Suprapubic skin (tissue), 4 donors: ENCODE results near the gene CAMK1D. TPM values are rescaled to one million over a fixed set of nuclear protein-coding genes. Genes with fewer than 3 reads are reported as not detected.

Experiments
- DNase-seq, 2 donors: peaks; one replicate each; pipeline ENCODE4 v3.0.0-alpha.2; 2019; ENCODE audit warnings: low spot score in 2 of 2
- H3K27ac ChIP-seq: fragments of 200-600 bp; sonication (generic); one replicate; pipeline ENCODE4 v1.5.1; 2019
- H3K27me3 ChIP-seq: fragments of 200-600 bp; sonication (generic); one replicate; pipeline ENCODE4 v1.5.1; 2019
- H3K36me3 ChIP-seq: fragments of 200-600 bp; sonication (generic); one replicate; pipeline ENCODE4 v1.5.1; 2019
- H3K4me1 ChIP-seq: fragments of 200-600 bp; sonication (generic); one replicate; pipeline ENCODE4 v1.5.1; 2019
- H3K4me3 ChIP-seq: fragments of 200-600 bp; sonication (generic); one replicate; pipeline ENCODE4 v1.5.1; 2019; ENCODE audit warnings: mild to moderate bottlenecking
- H3K9me3 ChIP-seq: fragments of 200-600 bp; sonication (generic); one replicate; pipeline ENCODE4 v1.5.1; 2019
- EP300 ChIP-seq: sonication (generic); formaldehyde crosslinking; IDR thresholded peaks from one replicate; pipeline ENCODE4 v1.6.1; 2017; ENCODE audit warnings: antibody characterized with exemption
- POLR2A ChIP-seq, 2 donors: fragments of 450-650 bp; IDR thresholded peaks; one replicate each; pipeline ENCODE4 v1.6.1; 2017; ENCODE audit warnings: antibody characterized with exemption in 2 of 2, mild to moderate bottlenecking in 2 of 2, moderate library complexity in 2 of 2
- POLR2AphosphoS5 ChIP-seq, 3 donors: sonication (generic); formaldehyde crosslinking; IDR thresholded peaks; one replicate each; pipeline ENCODE4 v1.6.1; 2017; ENCODE audit warnings: antibody characterized with exemption in 3 of 3
- WGBS: methylation state at CpG from one replicate; pipeline ENCODE4 v1.1.5; 2018; 5-methylcytosine and 5-hydroxymethylcytosine counted together
- total RNA-seq, 4 donors: library from RNA; depleted of rRNA; stranded (reverse); fragments of >200 nt; gene quantifications; one replicate each; pipeline ENCODE4 v1.1.0, GENCODE V29; 2016
- TF ChIP-seq, protein P1 (sequence below), 2 donors: fragments of 200-600 bp in 1 of 2; fragments of 450-650 bp in 1 of 2; sonication (generic) in 1 of 2; IDR thresholded peaks; one replicate each; pipeline ENCODE4 v1.5.1; 2016 to 2019; ENCODE audit warnings: antibody characterized with exemption in 2 of 2, mild to moderate bottlenecking in 1 of 2, moderate library complexity in 1 of 2

The CAMK1D gene
- total RNA-seq, 4 donors from 2014 or later: 26.4 to 31.3 (median 30.2) TPM

DNA sequence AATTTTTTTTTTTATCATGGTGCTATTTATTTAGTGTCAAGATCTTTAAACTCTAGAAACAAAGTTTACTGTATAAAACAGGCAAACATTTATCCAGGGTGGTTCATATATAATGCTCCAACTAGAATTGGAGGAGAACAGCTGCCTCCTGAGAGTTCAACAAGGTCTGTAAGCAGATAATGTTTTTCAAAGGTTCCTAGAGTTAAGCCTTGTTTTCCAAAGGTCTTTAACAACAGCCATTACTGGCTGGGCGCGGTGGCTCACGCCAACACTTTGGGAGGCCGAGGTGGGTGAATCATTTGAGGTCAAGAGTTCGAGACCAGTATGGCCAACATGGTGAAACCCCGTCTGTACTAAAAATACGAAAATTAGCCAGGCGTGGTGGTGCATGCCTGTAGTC, 335.4 kb downstream of the CAMK1D start:
- H3K4me3 ChIP-seq: no peak overlapping the region
- 91% methylated on average over 8 of the region's 8 CpGs for WGBS
- H3K4me1 ChIP-seq: no peaks in the 10 kb centered on the region
- H3K27me3 ChIP-seq: no peaks in the 10 kb centered on the region
- no peak overlapping the region for H3K27ac ChIP-seq
- no peaks in the 10 kb centered on the region for H3K9me3 ChIP-seq
- H3K36me3 ChIP-seq: no peaks in the 10 kb centered on the region
- TF ChIP-seq, protein P1, sequence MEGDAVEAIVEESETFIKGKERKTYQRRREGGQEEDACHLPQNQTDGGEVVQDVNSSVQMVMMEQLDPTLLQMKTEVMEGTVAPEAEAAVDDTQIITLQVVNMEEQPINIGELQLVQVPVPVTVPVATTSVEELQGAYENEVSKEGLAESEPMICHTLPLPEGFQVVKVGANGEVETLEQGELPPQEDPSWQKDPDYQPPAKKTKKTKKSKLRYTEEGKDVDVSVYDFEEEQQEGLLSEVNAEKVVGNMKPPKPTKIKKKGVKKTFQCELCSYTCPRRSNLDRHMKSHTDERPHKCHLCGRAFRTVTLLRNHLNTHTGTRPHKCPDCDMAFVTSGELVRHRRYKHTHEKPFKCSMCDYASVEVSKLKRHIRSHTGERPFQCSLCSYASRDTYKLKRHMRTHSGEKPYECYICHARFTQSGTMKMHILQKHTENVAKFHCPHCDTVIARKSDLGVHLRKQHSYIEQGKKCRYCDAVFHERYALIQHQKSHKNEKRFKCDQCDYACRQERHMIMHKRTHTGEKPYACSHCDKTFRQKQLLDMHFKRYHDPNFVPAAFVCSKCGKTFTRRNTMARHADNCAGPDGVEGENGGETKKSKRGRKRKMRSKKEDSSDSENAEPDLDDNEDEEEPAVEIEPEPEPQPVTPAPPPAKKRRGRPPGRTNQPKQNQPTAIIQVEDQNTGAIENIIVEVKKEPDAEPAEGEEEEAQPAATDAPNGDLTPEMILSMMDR (IDR thresholded peaks at IDR 0.05): no peak
- no peak for TF ChIP-seq POLR2AphosphoS5 (IDR thresholded peaks at IDR 0.05)
- no peak for TF ChIP-seq EP300
- no peak for TF ChIP-seq POLR2A (IDR thresholded peaks at IDR 0.05)
- no peak for DNase-seq

DNA sequence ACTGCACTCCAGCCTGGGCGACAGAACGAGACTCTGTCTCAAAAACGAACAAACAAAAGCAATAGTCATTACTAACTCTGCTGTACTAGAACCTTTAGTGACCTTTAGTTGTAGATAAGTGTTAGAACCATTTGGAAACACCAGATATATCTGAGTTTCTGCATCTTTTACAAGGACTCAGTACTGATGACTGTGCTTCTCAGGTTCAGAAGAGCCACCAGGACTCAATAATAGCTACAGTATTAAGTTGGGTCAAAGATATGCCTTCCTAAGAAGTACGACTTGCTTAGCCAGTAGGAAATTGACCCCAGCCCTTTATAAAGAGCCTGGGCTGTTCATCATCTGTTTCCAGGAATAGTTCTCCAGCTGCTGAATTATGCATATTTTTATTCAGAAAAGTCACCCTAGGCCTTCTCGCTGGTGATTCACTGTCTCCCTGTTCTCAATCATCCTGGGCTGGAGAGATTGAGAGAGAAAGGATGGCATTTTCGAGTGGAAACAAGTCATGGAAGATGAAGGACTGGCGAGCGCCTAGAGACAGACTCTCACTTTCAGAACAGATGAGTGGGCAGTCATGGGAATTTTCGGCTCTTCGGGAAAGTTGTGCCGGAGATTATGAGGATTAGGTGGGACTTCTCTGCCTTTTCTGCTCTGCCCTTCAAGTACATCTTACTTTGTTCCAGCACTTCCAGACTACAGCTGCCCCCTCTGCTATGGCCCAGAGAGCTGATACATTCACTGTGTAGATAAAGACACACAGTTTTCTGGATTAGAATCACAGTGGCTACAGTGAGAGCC, 336.1 kb downstream of the CAMK1D start:
- no peak for TF ChIP-seq EP300
- no peak for TF ChIP-seq POLR2A (IDR thresholded peaks at IDR 0.05)
- TF ChIP-seq, protein P1 (IDR thresholded peaks at IDR 0.05): no peak
- no peak for TF ChIP-seq POLR2AphosphoS5 (IDR thresholded peaks at IDR 0.05)
- H3K4me3 ChIP-seq: no peak overlapping the region
- H3K36me3 ChIP-seq: no peaks in the 10 kb centered on the region
- no peaks in the 10 kb centered on the region for H3K9me3 ChIP-seq
- WGBS: 72% methylated on average over 11 of the region's 11 CpGs
- no peak for DNase-seq
- no peaks in the 10 kb centered on the region for H3K27me3 ChIP-seq
- no peaks in the 10 kb centered on the region for H3K4me1 ChIP-seq
- no peak overlapping the region for H3K27ac ChIP-seq

DNA sequence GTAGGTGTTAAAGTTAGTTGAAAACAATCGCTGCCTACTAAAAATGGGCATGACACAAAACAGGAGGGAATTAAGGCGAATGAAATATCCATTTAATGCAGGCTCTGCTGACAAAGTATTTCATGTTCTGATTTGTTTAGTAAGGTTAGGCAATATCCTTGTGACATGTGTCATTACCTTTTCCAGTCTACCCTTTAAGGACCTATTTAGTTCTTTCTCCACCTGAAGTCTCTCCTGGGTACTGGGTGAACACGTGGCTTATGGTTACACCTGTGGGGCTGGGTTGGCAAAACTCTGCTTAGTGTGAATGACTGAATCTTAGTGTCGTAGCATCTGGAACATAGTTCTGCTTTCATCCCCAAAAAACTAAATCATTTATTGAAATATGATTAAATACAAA, 338.6 kb downstream of the CAMK1D start:
- WGBS: 66% methylated on average over 4 of the region's 4 CpGs
- no peaks in the 10 kb centered on the region for H3K9me3 ChIP-seq
- no peak overlapping the region for H3K27ac ChIP-seq
- no peak for TF ChIP-seq POLR2A (IDR thresholded peaks at IDR 0.05)
- TF ChIP-seq EP300: no peak
- TF ChIP-seq, protein P1 (IDR thresholded peaks at IDR 0.05): no peak
- TF ChIP-seq POLR2AphosphoS5 (IDR thresholded peaks at IDR 0.05): no peak
- no peak overlapping the region for H3K4me3 ChIP-seq
- no peaks in the 10 kb centered on the region for H3K36me3 ChIP-seq
- no peak for DNase-seq
- H3K4me1 ChIP-seq: no peaks in the 10 kb centered on the region
- H3K27me3 ChIP-seq: no peaks in the 10 kb centered on the region

DNA sequence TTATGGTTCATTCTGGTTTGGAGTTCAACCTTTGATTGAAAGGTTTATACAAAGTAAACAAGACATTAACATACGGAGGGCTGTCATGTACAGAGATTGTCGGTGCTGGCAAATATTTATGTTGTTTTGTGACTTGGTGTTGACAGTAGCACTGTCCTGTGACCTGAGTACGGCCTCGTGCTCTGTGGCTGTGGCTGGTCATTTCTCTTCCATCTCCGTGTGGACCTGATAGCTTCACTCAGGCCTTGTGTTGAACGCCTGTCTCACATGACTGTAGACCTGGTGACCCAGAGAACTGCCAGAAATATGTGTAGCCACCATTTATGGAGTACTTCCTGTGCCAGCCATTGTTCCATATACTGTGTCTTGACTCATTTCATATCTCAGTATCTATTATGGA, 340.5 kb downstream of the CAMK1D start:
- no peak for DNase-seq
- TF ChIP-seq POLR2AphosphoS5 (IDR thresholded peaks at IDR 0.05) (no peak), EP300 (no peak), POLR2A (IDR thresholded peaks at IDR 0.05) (no peak)
- TF ChIP-seq, protein P1 (IDR thresholded peaks at IDR 0.05): no peak
- Histone ChIP-seq H3K9me3 (no peaks in the 10 kb centered on the region), H3K27me3 (no peaks in the 10 kb centered on the region), H3K4me1 (no peaks in the 10 kb centered on the region), H3K27ac (no peak overlapping the region), H3K4me3 (no peak overlapping the region), H3K36me3 (no peaks in the 10 kb centered on the region)
- 93% methylated on average over 6 of the region's 6 CpGs for WGBS

DNA sequence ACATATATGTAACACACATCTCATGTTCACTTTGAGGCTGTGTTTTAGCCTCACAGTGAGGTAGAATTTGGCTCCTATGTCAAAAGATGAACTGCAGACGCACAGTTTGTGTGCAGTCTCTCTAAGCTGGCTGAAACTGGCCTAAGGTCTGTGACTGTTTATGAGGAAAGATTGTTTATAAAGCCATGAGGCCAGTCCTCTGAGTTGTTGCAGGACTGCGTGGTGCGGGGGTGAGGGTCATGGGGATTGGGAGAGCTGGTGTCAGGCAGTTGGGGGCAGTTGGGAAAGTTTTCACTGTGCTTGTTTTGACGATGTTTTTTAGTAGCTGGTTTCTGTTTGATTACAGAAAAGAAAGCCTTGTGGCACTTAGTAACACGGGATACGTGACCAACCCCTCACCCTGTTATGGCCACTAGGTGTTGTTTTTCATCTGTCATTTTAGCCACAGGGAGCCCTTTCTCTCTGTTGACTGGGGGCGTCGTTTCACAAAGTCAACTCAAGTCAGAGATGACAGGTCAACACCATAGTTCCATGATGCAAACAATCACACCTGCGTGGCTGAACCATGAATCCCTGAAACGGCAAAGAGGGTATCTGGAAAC, 341.3 kb downstream of the CAMK1D start:
- TF ChIP-seq EP300: no peak
- no peak for TF ChIP-seq POLR2AphosphoS5 (IDR thresholded peaks at IDR 0.05)
- no peak for TF ChIP-seq POLR2A (IDR thresholded peaks at IDR 0.05)
- TF ChIP-seq, protein P1 (IDR thresholded peaks at IDR 0.05): no peak

More for the DNA sequence above, 341.3 kb downstream of the CAMK1D start:
- no peak overlapping the region for H3K27ac ChIP-seq
- DNase-seq: no peak
- no peak overlapping the region for H3K4me3 ChIP-seq
- H3K27me3 ChIP-seq: no peaks in the 10 kb centered on the region
- H3K9me3 ChIP-seq: no peaks in the 10 kb centered on the region
- H3K4me1 ChIP-seq: no peaks in the 10 kb centered on the region
- H3K36me3 ChIP-seq: no peaks in the 10 kb centered on the region
- 72% methylated on average over 10 of the region's 10 CpGs for WGBS
